ENCODE results near the gene IL22RA1.

Gene IL22RA1

GRCh38 chr1:24165500-24165899, 22.6 kb upstream of the IL22RA1 start:
- no peak for DNase-seq (ENCODE audit: low spot score)

GRCh38 chr1:24164004-24164403, 21.1 kb upstream of the IL22RA1 start:
- no peak for DNase-seq (ENCODE audit: low spot score)

GRCh38 chr1:24162201-24162600, 19.3 kb upstream of the IL22RA1 start:
- no peak for DNase-seq (ENCODE audit: low spot score)

GRCh38 chr1:24161270-24161669, 18.3 kb upstream of the IL22RA1 start:
- DNase-seq (ENCODE audit: low spot score): no peak

- no peak for DNase-seq (ENCODE audit: low spot score)
These were observed 16.4 kb upstream of the IL22RA1 start for GRCh38 chr1:24159366-24159765.

- peak; percentile 38 for DNase-seq (ENCODE audit: low spot score)
These were observed 15.1 kb upstream of the IL22RA1 start for GRCh38 chr1:24157918-24158481.

GRCh38 chr1:24156542-24157260, 13.8 kb upstream of the IL22RA1 start:
- DNase-seq (ENCODE audit: low spot score): no peak

- no peak for DNase-seq (ENCODE audit: low spot score)
These were observed 12.3 kb upstream of the IL22RA1 start for GRCh38 chr1:24155011-24155782.

- DNase-seq (ENCODE audit: low spot score): no peak
These were observed 11.3 kb upstream of the IL22RA1 start for GRCh38 chr1:24154215-24154614.

- DNase-seq (ENCODE audit: low spot score): no peak
These were observed 9.9 kb upstream of the IL22RA1 start for GRCh38 chr1:24152631-24153494.

GRCh38 chr1:24151175-24151533, 8.2 kb upstream of the IL22RA1 start:
- DNase-seq (ENCODE audit: low spot score): no peak

GRCh38 chr1:24150234-24151174, 7.6 kb upstream of the IL22RA1 start:
- peak; percentile 76 for DNase-seq (ENCODE audit: low spot score)

- peak; percentile 83 for DNase-seq (ENCODE audit: low spot score)
These were observed 6.9 kb upstream of the IL22RA1 start for GRCh38 chr1:24149866-24150233.

GRCh38 chr1:24147816-24148215, 4.9 kb upstream of the IL22RA1 start:
- no peak for DNase-seq (ENCODE audit: low spot score)

GRCh38 chr1:24147194-24147593, 4.3 kb upstream of the IL22RA1 start:
- DNase-seq (ENCODE audit: low spot score): no peak

GRCh38 chr1:24141311-24141997, 1.5 kb downstream of the IL22RA1 start:
- no peak for DNase-seq (ENCODE audit: low spot score)

- no peak for DNase-seq (ENCODE audit: low spot score)
These were observed 2.2 kb downstream of the IL22RA1 start for GRCh38 chr1:24140741-24141181.

GRCh38 chr1:24139841-24140425, 3.0 kb downstream of the IL22RA1 start:
- DNase-seq (ENCODE audit: low spot score): no peak

- DNase-seq (ENCODE audit: low spot score): no peak
These were observed 3.8 kb downstream of the IL22RA1 start for GRCh38 chr1:24139222-24139489.

GRCh38 chr1:24138476-24139221, 4.3 kb downstream of the IL22RA1 start:
- DNase-seq (ENCODE audit: low spot score): no peak

All from hepatic stellate cell (primary cell).